ENCODE data around the gene BMERB1.

GRCh38 chr16:15482068-15482747 is 47.8 kb downstream of the BMERB1 start:
- TF ChIP-seq CTCF (IDR thresholded peaks at IDR 0.05; ENCODE audit: low read depth, low read length) (no peak), POLR2A (IDR thresholded peaks at IDR 0.05; ENCODE audit: extremely low read depth, insufficient read length) (no peak), MYC (IDR thresholded peaks at IDR 0.05; ENCODE audit: low read depth, low read length) (no peak), MAX (IDR thresholded peaks at IDR 0.05; ENCODE audit: low read depth, low read length) (no peak)

Data from NB4 (cell line).